ENCODE measurements around the gene ZNF662.
A peak's percentile ranks its signal among the peaks of the same experiment; 100 is the strongest.
"Not testable (repeated sequence)": the region's sequence is repeated elsewhere in the genome, so short reads cannot be mapped to it uniquely, and the experiment has no call there.

ZNF662 gene

GRCh38 chr3:42877881-42878280 is 28.1 kb upstream of the ZNF662 start:
- no peaks in the 10 kb centered on the region for H3K9me2 ChIP-seq (replicated peaks; ENCODE audit: insufficient read depth, low read length)
- H3K4me2 ChIP-seq (ENCODE audit: low read depth, low read length) = no peak overlapping the region
- DNase-seq = no peak

DNA sequence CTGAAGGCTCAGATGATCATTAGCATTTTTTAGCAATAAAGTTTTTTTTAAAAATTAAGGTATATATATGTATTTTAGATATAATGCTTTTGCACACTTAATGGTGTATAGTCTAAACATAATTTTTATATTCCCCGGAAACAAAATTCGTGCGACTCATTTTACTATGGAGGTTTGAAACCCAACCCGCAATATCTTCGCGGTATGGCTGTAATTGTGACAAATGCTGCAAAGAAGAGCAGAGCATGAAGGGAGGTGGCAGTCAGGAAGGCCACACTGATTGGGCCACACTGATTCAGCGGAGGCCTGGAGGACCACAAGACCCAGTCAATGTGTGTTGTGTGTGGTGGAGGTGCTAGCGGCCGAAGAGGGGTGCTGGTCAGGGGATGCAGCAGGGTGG is 25.8 kb upstream of the ZNF662 start:
- Histone ChIP-seq H4K20me1 (ENCODE audit: insufficient read depth, low read length) (no peaks in the 10 kb centered on the region), H3K4me1 (ENCODE audit: low read length) (no peaks in the 10 kb centered on the region), H3K9me2 (replicated peaks; ENCODE audit: insufficient read depth, low read length) (no peaks in the 10 kb centered on the region), H3K9ac (ENCODE audit: low read length) (no peak overlapping the region; the same call in 1 of the 2 replicates), H3K9me3 (replicated peaks; ENCODE audit: insufficient read depth, low read length) (no peaks in the 10 kb centered on the region), H3K79me2 (ENCODE audit: low read length) (no peaks in the 10 kb centered on the region), H3F3A (ENCODE audit: insufficient read depth, low read length) (no peaks in the 10 kb centered on the region), H3K27ac (ENCODE audit: low read length) (no peak overlapping the region), H3K4me3 (ENCODE audit: low read length) (peak overlapping the region; percentile 79; the same call in 1 of the 2 replicates), H2AFZ (ENCODE audit: low read length) (peak overlapping the region; percentile 99), H3K4me2 (ENCODE audit: low read depth, low read length) (peak overlapping the region; percentile 85; the same call in 1 of the 2 replicates), H3K36me3 (replicated peaks; ENCODE audit: insufficient read depth, low read length) (no peaks in the 10 kb centered on the region), H3K27me3 (replicated peaks; ENCODE audit: insufficient read depth, low read length) (no peaks in the 10 kb centered on the region)
- DNase-seq = no peak
- TF ChIP-seq CTCF (IDR thresholded peaks at IDR 0.05; ENCODE audit: low read length) (no peak), EZH2 (optimal IDR thresholded peaks at IDR 0.05; ENCODE audit: low read depth, low read length) (no peak), EZH2phosphoT487 (IDR thresholded peaks at IDR 0.05; ENCODE audit: low read length) (no peak)

More at GRCh38 chr3:42877881-42878280, 28.1 kb upstream of the ZNF662 start:
- H3K4me3 ChIP-seq (ENCODE audit: low read length) = no peak overlapping the region
- no peak overlapping the region for H3K9ac ChIP-seq (ENCODE audit: low read length)
- H3K36me3 ChIP-seq (replicated peaks; ENCODE audit: insufficient read depth, low read length) = no peaks in the 10 kb centered on the region
- H3K27me3 ChIP-seq (replicated peaks; ENCODE audit: insufficient read depth, low read length) = no peaks in the 10 kb centered on the region
- H4K20me1 ChIP-seq (ENCODE audit: insufficient read depth, low read length) = no peaks in the 10 kb centered on the region
- H3K4me1 ChIP-seq (ENCODE audit: low read length) = no peaks in the 10 kb centered on the region
- H3K27ac ChIP-seq (ENCODE audit: low read length) = no peak overlapping the region
- no peaks in the 10 kb centered on the region for H3F3A ChIP-seq (ENCODE audit: insufficient read depth, low read length)
- no peak for TF ChIP-seq CTCF (IDR thresholded peaks at IDR 0.05; ENCODE audit: low read length)
- no peak for TF ChIP-seq EZH2phosphoT487 (IDR thresholded peaks at IDR 0.05; ENCODE audit: low read length)
- no peak for TF ChIP-seq EZH2 (optimal IDR thresholded peaks at IDR 0.05; ENCODE audit: low read depth, low read length)
- H3K9me3 ChIP-seq (replicated peaks; ENCODE audit: insufficient read depth, low read length) = no peaks in the 10 kb centered on the region
- no peak overlapping the region for H2AFZ ChIP-seq (ENCODE audit: low read length)
- H3K79me2 ChIP-seq (ENCODE audit: low read length) = no peaks in the 10 kb centered on the region

- peak overlapping the region; percentile 60; the same call in 1 of the 2 replicates for H3K9ac ChIP-seq (ENCODE audit: low read length)
- no peaks in the 10 kb centered on the region for H3K9me3 ChIP-seq (replicated peaks; ENCODE audit: insufficient read depth, low read length)
Measured at GRCh38 chr3:42880601-42881451, 25.1 kb upstream of the ZNF662 start.

DNA sequence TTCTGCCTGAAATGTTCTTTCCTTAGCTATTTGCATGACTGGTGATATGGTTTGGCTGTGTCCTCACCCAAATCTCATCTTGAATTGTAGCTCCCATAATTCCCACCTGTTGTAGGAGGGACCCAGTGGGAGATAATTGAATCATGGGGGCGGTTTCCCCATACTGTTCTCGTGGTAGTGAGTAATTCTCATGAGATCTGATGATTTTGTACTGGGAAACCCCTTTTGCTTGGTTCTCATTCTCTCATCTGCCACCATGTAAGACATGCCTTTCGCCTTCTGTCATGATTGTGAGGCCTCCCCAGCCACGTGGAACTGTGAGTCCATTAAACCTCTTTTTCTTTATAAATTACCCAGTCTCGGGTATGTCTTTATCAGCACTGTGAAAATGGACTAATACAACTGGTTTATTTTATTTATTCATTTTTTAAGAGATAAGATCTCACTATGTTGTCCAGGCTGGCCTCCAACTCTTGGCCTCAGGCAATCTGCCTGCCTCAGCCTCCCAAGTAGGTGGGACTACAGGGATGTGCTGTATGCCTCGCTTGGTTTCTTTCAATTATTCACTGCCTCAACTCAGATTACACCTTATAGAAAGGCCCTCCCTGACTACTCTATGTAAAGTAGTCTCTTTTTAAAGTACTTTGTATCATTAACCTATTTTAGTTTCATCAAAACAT is 22.6 kb upstream of the ZNF662 start:
- H3K4me2 ChIP-seq (ENCODE audit: low read depth, low read length); H3K4me1 ChIP-seq (ENCODE audit: low read length); H3K9me3 ChIP-seq (replicated peaks; ENCODE audit: insufficient read depth, low read length); H3K36me3 ChIP-seq (replicated peaks; ENCODE audit: insufficient read depth, low read length); H3F3A ChIP-seq (ENCODE audit: insufficient read depth, low read length); H3K27ac ChIP-seq (ENCODE audit: low read length); H3K9me2 ChIP-seq (replicated peaks; ENCODE audit: insufficient read depth, low read length); H3K79me2 ChIP-seq (ENCODE audit: low read length); DNase-seq; H3K27me3 ChIP-seq (replicated peaks; ENCODE audit: insufficient read depth, low read length); H2AFZ ChIP-seq (ENCODE audit: low read length); H3K9ac ChIP-seq (ENCODE audit: low read length); H4K20me1 ChIP-seq (ENCODE audit: insufficient read depth, low read length); H3K4me3 ChIP-seq (ENCODE audit: low read length): not testable (repeated sequence)

More at GRCh38 chr3:42880601-42881451, 25.1 kb upstream of the ZNF662 start:
- Histone ChIP-seq H2AFZ (ENCODE audit: low read length) (peak overlapping the region; percentile 99), H3K27me3 (replicated peaks; ENCODE audit: insufficient read depth, low read length) (no peaks in the 10 kb centered on the region), H3K27ac (ENCODE audit: low read length) (no peak overlapping the region), H3K4me1 (ENCODE audit: low read length) (no peaks in the 10 kb centered on the region), H3F3A (ENCODE audit: insufficient read depth, low read length) (no peaks in the 10 kb centered on the region), H3K79me2 (ENCODE audit: low read length) (no peaks in the 10 kb centered on the region), H3K4me2 (ENCODE audit: low read depth, low read length) (peak overlapping the region; percentile 85), H3K4me3 (ENCODE audit: low read length) (peak overlapping the region; percentile 79), H3K9me2 (replicated peaks; ENCODE audit: insufficient read depth, low read length) (no peaks in the 10 kb centered on the region), H4K20me1 (ENCODE audit: insufficient read depth, low read length) (no peaks in the 10 kb centered on the region), H3K36me3 (replicated peaks; ENCODE audit: insufficient read depth, low read length) (no peaks in the 10 kb centered on the region)
- DNase-seq = peak; percentile 87
- TF ChIP-seq EZH2 (optimal IDR thresholded peaks at IDR 0.05; ENCODE audit: low read depth, low read length) = no peak
- no peak for TF ChIP-seq EZH2phosphoT487 (IDR thresholded peaks at IDR 0.05; ENCODE audit: low read length)
- peak; percentile 75 for TF ChIP-seq CTCF (IDR thresholded peaks at IDR 0.05; ENCODE audit: low read length)
